Hematopoietic multipotent progenitor cell treated with erythropoietin and hydrocortisone succinate and interleukin-3 and kit ligand, for 15 days (in vitro differentiated cells): ENCODE measurements around the gene VAMP1.
"Not testable (repeated sequence)": the region's sequence is repeated elsewhere in the genome, so short reads cannot be mapped to it uniquely, and the experiment has no call there.

Experiments used
- DNase-seq: peaks from one replicate; pipeline ENCODE4 v3.0.0-alpha.2; 2015; ENCODE audit warnings: low spot score

VAMP1 gene

GRCh38 chr12:6470375-6471163 is at the start of gene VAMP1:
Gene VAMP1, minus strand, starts transcription at chr12:6470677. Its CDS starts 146 bp downstream, at chr12:6470531.
- DNase-seq: peak; percentile 96

- no peak for DNase-seq
Measured at GRCh38 chr12:6520186-6520585, 49.7 kb upstream of the VAMP1 start.

- no peak for DNase-seq
Measured at GRCh38 chr12:6508087-6508486, 37.6 kb upstream of the VAMP1 start.

GRCh38 chr12:6507102-6507998 is 36.9 kb upstream of the VAMP1 start:
- DNase-seq: no peak

GRCh38 chr12:6500466-6500865 is 30.0 kb upstream of the VAMP1 start:
- DNase-seq: no peak

- not testable (repeated sequence) for DNase-seq
Measured at GRCh38 chr12:6497291-6497690, 26.8 kb upstream of the VAMP1 start.

- DNase-seq: no peak
Measured at GRCh38 chr12:6494968-6495367, 24.5 kb upstream of the VAMP1 start.

GRCh38 chr12:6494258-6494743 is 23.8 kb upstream of the VAMP1 start:
- peak; percentile 24 for DNase-seq

- DNase-seq: peak; percentile 95
Measured at GRCh38 chr12:6493497-6494257, 23.2 kb upstream of the VAMP1 start, which contains the start of gene NCAPD2. Gene NCAPD2, plus strand, starts transcription at chr12:6494102. Its CDS starts 997 bp downstream, at chr12:6495099.

- peak; percentile 95 for DNase-seq
Measured at GRCh38 chr12:6492838-6493496, 22.5 kb upstream of the VAMP1 start, which contains the start of gene MRPL51. Gene MRPL51, minus strand, starts transcription at chr12:6493262. Its CDS starts 126 bp downstream, at chr12:6493136.

GRCh38 chr12:6490673-6491072 is 20.2 kb upstream of the VAMP1 start:
- DNase-seq: not testable (repeated sequence)

GRCh38 chr12:6489449-6489848 is 19.0 kb upstream of the VAMP1 start:
- DNase-seq: no peak

- no peak for DNase-seq
Measured at GRCh38 chr12:6488240-6488639, 17.8 kb upstream of the VAMP1 start.

GRCh38 chr12:6478416-6478815 is 7.9 kb upstream of the VAMP1 start:
- no peak for DNase-seq

GRCh38 chr12:6477601-6478377 is 7.3 kb upstream of the VAMP1 start:
- not testable (repeated sequence) for DNase-seq

- no peak for DNase-seq
Measured at GRCh38 chr12:6476489-6476888, 6.0 kb upstream of the VAMP1 start.

- DNase-seq: not testable (repeated sequence)
Measured at GRCh38 chr12:6475233-6475975, 4.9 kb upstream of the VAMP1 start.

- no peak for DNase-seq
Measured at GRCh38 chr12:6472491-6472890, 2.0 kb upstream of the VAMP1 start.

- DNase-seq: no peak
Measured at GRCh38 chr12:6471989-6472360, 1.5 kb upstream of the VAMP1 start.
